ENCODE data around the gene SLC9A8. TPM values are rescaled to one million over a fixed set of nuclear protein-coding genes. Genes with fewer than 3 reads are reported as not detected.

Gene SLC9A8
- total and polyA plus RNA-seq, 2 donors (not counting 1 experiment from before 2014, with no cell fraction given) = 17.8 to 29.7 TPM

DNA sequence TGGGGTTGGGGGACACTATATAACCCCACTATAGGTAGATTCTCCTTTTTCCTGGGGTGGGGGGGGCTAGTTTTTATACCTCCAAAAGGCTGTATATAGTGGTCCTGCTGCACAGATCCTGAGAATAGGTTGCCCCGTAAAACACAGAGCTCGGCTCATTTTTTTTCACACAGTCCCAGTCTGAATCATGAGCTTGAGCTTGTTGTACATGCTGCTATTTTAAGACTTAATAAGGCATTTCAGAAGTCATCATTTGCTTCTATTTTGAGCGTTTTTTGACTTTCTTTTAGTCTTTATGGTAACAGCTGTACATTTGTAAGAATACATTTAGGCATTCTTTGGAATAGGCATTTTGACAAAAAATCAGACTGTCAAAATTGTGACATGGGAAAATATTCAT lies 30.5 kb downstream of the SLC9A8 start:
- H3K4me1 ChIP-seq (ENCODE audit: control insufficient read depth in 2 of 2, insufficient read depth in 2 of 2, low read length in 2 of 2) = no peaks in the 10 kb centered on the region
- no CpG with 5 or more reads among the region's 3 CpGs for WGBS (ENCODE audit: insufficient coverage)
- no peak overlapping the region for H3K4me2 ChIP-seq (replicated peaks; ENCODE audit: low read depth, low read length, poor library complexity, severe bottlenecking)
- H3K4me3 ChIP-seq (ENCODE audit: control extremely low read depth in 1 of 5, extremely low read depth in 1 of 5, insufficient read depth in 1 of 5, low read depth in 2 of 5, low read length in 4 of 5) = no peak overlapping the region
- H3K9ac ChIP-seq (ENCODE audit: low read length) = no peak overlapping the region
- H3K27me3 ChIP-seq (replicated peaks in 1 of 4; ENCODE audit: control extremely low read depth in 1 of 4, control insufficient read depth in 3 of 4, insufficient read depth in 4 of 4, low read length in 3 of 4) = no peaks in the 10 kb centered on the region
- H3K79me2 ChIP-seq (ENCODE audit: control insufficient read depth, insufficient read depth, low read length) = no peaks in the 10 kb centered on the region
- H2AFZ ChIP-seq (ENCODE audit: insufficient read depth, low read depth, low read length, poor library complexity, severe bottlenecking) = no peak overlapping the region
- no peak overlapping the region for H3K4me3 Mint-ChIP-seq
- DNase-seq (no peak), ATAC-seq (ENCODE audit: low read depth) (no peak)
- peak overlapping the region in 1 of 2 donors; percentile 30 for H3K27ac ChIP-seq (ENCODE audit: low read length in 2 of 2)
- no peaks in the 10 kb centered on the region for H3K9me3 Mint-ChIP-seq (ENCODE audit: insufficient read depth)
- peaks cover 0 to 22% of the 10 kb centered on the region in 2 experiments for H3K36me3 ChIP-seq (replicated peaks in 1 of 2; ENCODE audit: control extremely low read depth in 1 of 2, control insufficient read depth in 1 of 2, extremely low read depth in 1 of 2, insufficient read depth in 2 of 2, low read length in 1 of 2)
- CTCF ChIA-PET = interaction anchor here (1.4 to 10.0 kb wide), 2 partner anchors 19 to 233 kb away, joined by 3 to 241 read pairs; no protein-coding TSS in a partner anchor
- no peaks in the 10 kb centered on the region for H3K27me3 Mint-ChIP-seq
- POLR2A ChIA-PET = no interaction called here
- no peak overlapping the region for H3K27ac Mint-ChIP-seq
- intact Hi-C loops (cut with micrococcal nuclease) = no loop called here
- H3K9me3 ChIP-seq (ENCODE audit: control extremely low read depth in 1 of 3, control insufficient read depth in 2 of 3, insufficient read depth in 1 of 3, low read length in 2 of 3) = no peaks in the 10 kb centered on the region
- TF ChIP-seq, protein P1, sequence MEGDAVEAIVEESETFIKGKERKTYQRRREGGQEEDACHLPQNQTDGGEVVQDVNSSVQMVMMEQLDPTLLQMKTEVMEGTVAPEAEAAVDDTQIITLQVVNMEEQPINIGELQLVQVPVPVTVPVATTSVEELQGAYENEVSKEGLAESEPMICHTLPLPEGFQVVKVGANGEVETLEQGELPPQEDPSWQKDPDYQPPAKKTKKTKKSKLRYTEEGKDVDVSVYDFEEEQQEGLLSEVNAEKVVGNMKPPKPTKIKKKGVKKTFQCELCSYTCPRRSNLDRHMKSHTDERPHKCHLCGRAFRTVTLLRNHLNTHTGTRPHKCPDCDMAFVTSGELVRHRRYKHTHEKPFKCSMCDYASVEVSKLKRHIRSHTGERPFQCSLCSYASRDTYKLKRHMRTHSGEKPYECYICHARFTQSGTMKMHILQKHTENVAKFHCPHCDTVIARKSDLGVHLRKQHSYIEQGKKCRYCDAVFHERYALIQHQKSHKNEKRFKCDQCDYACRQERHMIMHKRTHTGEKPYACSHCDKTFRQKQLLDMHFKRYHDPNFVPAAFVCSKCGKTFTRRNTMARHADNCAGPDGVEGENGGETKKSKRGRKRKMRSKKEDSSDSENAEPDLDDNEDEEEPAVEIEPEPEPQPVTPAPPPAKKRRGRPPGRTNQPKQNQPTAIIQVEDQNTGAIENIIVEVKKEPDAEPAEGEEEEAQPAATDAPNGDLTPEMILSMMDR (IDR thresholded peaks at IDR 0.05) = no peak
- no peak for TF ChIP-seq EZH2 (IDR thresholded peaks at IDR 0.05; ENCODE audit: borderline replicate concordance, insufficient read depth, low read depth, low read length, poor library complexity, severe bottlenecking)
- peaks cover 6% of the 10 kb centered on the region for H4K20me1 ChIP-seq (ENCODE audit: control insufficient read depth, insufficient read depth, low read length, poor library complexity, severe bottlenecking)
- H3K4me1 Mint-ChIP-seq = no peaks in the 10 kb centered on the region

DNA sequence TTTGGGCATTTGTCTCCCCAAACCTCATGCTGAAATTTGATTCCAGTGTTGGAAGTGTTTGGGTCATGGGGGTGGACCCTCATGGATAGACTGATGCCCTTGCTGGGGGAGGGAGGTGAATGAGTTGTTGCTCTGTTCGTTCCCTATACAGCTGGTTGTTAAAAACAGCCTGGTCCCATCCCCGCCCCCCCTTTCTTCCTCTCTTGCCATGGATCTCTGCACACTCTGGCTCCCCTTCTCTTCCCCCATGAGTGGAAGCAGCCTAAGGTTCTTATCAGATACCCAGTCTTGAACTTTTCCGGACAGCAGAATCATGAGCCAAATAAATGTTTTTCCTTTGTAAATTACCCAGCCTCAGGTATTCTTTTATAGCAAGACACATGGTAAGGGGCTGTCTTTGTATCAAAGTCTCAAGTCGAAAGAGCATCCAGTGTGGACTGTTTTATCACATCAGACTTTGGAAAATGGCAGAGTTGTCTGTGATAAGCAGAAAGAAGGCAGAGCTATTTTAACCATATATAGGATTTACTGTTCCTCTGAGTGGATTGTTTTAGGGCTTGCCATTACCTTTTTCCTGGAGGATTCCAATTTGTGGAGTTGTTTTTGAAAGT lies 31.2 kb downstream of the SLC9A8 start:
- Mint-ChIP-seq H3K27ac (no peak overlapping the region), H3K27me3 (no peaks in the 10 kb centered on the region), H3K9me3 (ENCODE audit: insufficient read depth) (no peaks in the 10 kb centered on the region), H3K4me1 (no peaks in the 10 kb centered on the region), H3K4me3 (no peak overlapping the region)
- POLR2A ChIA-PET = no interaction called here
- no peak overlapping the region for H3K4me3 ChIP-seq (ENCODE audit: control extremely low read depth in 1 of 5, extremely low read depth in 1 of 5, insufficient read depth in 1 of 5, low read depth in 2 of 5, low read length in 4 of 5)
- no peak overlapping the region for H3K9ac ChIP-seq (ENCODE audit: low read length)
- no peaks in the 10 kb centered on the region for H3K79me2 ChIP-seq (ENCODE audit: control insufficient read depth, insufficient read depth, low read length)
- TF ChIP-seq EZH2 (IDR thresholded peaks at IDR 0.05; ENCODE audit: borderline replicate concordance, insufficient read depth, low read depth, low read length, poor library complexity, severe bottlenecking) = no peak
- TF ChIP-seq, protein P1 (IDR thresholded peaks at IDR 0.05) = no peak
- peaks cover 6% of the 10 kb centered on the region for H4K20me1 ChIP-seq (ENCODE audit: control insufficient read depth, insufficient read depth, low read length, poor library complexity, severe bottlenecking)
- no peaks in the 10 kb centered on the region for H3K4me1 ChIP-seq (ENCODE audit: control insufficient read depth in 2 of 2, insufficient read depth in 2 of 2, low read length in 2 of 2)
- no peaks in the 10 kb centered on the region for H3K9me3 ChIP-seq (ENCODE audit: control extremely low read depth in 1 of 3, control insufficient read depth in 2 of 3, insufficient read depth in 1 of 3, low read length in 2 of 3)
- intact Hi-C loops (cut with micrococcal nuclease) = no loop called here
- no peak for ATAC-seq (ENCODE audit: low read depth)
- no CpG with 5 or more reads among the region's 4 CpGs for WGBS (ENCODE audit: insufficient coverage)
- no peak overlapping the region for H2AFZ ChIP-seq (ENCODE audit: insufficient read depth, low read depth, low read length, poor library complexity, severe bottlenecking)
- DNase-seq = no peak
- H3K27me3 ChIP-seq (replicated peaks in 1 of 4; ENCODE audit: control extremely low read depth in 1 of 4, control insufficient read depth in 3 of 4, insufficient read depth in 4 of 4, low read length in 3 of 4) = no peaks in the 10 kb centered on the region
- no peak overlapping the region for H3K4me2 ChIP-seq (replicated peaks; ENCODE audit: low read depth, low read length, poor library complexity, severe bottlenecking)
- H3K27ac ChIP-seq (ENCODE audit: low read length in 2 of 2) = peak overlapping the region in 1 of 2 donors; percentile 19
- CTCF ChIA-PET = interaction anchor here (0.6 to 10.0 kb wide), 7 partner anchors 10 to 1478 kb away, joined by 3 to 241 read pairs (median 4); partner anchors contain the start of gene B4GALT5
- peaks cover 0 to 29% of the 10 kb centered on the region in 2 experiments for H3K36me3 ChIP-seq (replicated peaks in 1 of 2; ENCODE audit: control extremely low read depth in 1 of 2, control insufficient read depth in 1 of 2, extremely low read depth in 1 of 2, insufficient read depth in 2 of 2, low read length in 1 of 2)

Data from B cell (primary cell).